Natural killer cell treated with Interleukin-12 subunit alpha and Interleukin-12 subunit beta and Interleukin-15 and Interleukin-18, amount 100 ng/mL, for 72 hours (primary cell): ENCODE measurements around the gene SYNE1. TPM values are rescaled to one million over a fixed set of nuclear protein-coding genes. Genes with fewer than 3 reads are reported as not detected.
"Not testable (repeated sequence)": the region's sequence is repeated elsewhere in the genome, so short reads cannot be mapped to it uniquely, and the experiment has no call there.

Experiments
- ATAC-seq, 2 donors: fragments of 150-1000 bp; cut with Tn5 transposase in 1 of 2; sonication (Bioruptor Pico), chemical (Tn5 transposase) in 1 of 2; 2 replicates each; pipeline ENCODE4 v1.10.0; 2021
- DNase-seq: peaks from one replicate; pipeline ENCODE4 v3.0.0; 2022; ENCODE audit warnings: low spot score
- H3K27ac Mint-ChIP-seq, 2 donors: 1 replicate in 1 of 2; 2 replicates in 1 of 2; pipeline ENCODE4 v1.8.0; 2022; ENCODE audit warnings: mixed read lengths in 2 of 2, mild to moderate bottlenecking in 1 of 2, moderate library complexity in 1 of 2
- H3K27me3 Mint-ChIP-seq, 2 donors: 1 replicate in 1 of 2; 2 replicates in 1 of 2; pipeline ENCODE4 v1.8.0; 2022; ENCODE audit warnings: mixed read lengths in 2 of 2
- H3K36me3 Mint-ChIP-seq: one replicate; pipeline ENCODE4 v1.8.0; 2022; ENCODE audit warnings: mixed read lengths
- H3K4me1 Mint-ChIP-seq, 2 donors: 1 replicate in 1 of 2; 2 replicates in 1 of 2; pipeline ENCODE4 v1.8.0; 2022; ENCODE audit warnings: low read depth in 2 of 2, mixed read lengths in 2 of 2, mild to moderate bottlenecking in 1 of 2
- H3K4me3 Mint-ChIP-seq: one replicate; pipeline ENCODE4 v1.8.0; 2022; ENCODE audit warnings: mixed read lengths
- H3K9me3 Mint-ChIP-seq: 2 replicates; pipeline ENCODE4 v1.8.0; 2022; ENCODE audit warnings: mixed read lengths
- total RNA-seq, 2 donors: library from RNA; stranded (reverse); gene quantifications; one replicate each; pipeline ENCODE4 v1.2.3, GENCODE V29; 2022

The SYNE1 gene
- total RNA-seq, 2 donors from 2014 or later = 30.6 to 61.2 TPM

DNA sequence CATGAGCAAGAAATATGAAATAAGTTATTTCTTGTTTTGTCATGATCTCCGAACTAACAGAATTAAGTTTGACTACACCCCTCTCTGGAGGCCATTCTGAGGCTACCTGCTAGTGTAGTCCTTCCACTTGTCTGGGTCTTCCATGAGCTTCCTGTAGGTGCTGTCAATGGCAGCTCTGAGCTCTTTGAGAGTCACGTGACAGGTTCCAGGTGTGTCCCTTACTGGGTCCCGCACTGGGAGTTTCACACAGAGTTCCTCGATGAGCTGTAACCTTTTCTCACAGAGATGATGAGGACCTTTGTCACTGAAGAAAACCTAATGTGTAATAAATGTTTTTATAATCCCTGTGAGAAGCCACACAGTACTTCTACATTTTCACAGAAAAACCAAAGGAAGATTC lies 186.6 kb downstream of the SYNE1 start:
- Mint-ChIP-seq H3K4me3 (no peak overlapping the region), H3K27me3 (no peaks in the 10 kb centered on the region), H3K36me3 (peaks cover 6% of the 10 kb centered on the region)

GRCh38 chr6:152441902-152442301 lies 195.3 kb downstream of the SYNE1 start:
- peaks cover 5% of the 10 kb centered on the region for H3K36me3 Mint-ChIP-seq
- H3K27me3 Mint-ChIP-seq = no peaks in the 10 kb centered on the region
- no peaks in the 10 kb centered on the region for H3K9me3 Mint-ChIP-seq
- H3K27ac Mint-ChIP-seq = no peak overlapping the region
- DNase-seq (no peak), ATAC-seq (no peak)
- no peaks in the 10 kb centered on the region for H3K4me1 Mint-ChIP-seq
- no peak overlapping the region for H3K4me3 Mint-ChIP-seq

More for the DNA sequence above, 186.6 kb downstream of the SYNE1 start:
- DNase-seq = no peak
- H3K9me3 Mint-ChIP-seq = no peaks in the 10 kb centered on the region
- ATAC-seq = no peak
- no peak overlapping the region for H3K27ac Mint-ChIP-seq
- no peaks in the 10 kb centered on the region for H3K4me1 Mint-ChIP-seq

GRCh38 chr6:152435816-152436215 lies 201.3 kb downstream of the SYNE1 start:
- Mint-ChIP-seq H3K9me3 (no peaks in the 10 kb centered on the region), H3K27me3 (no peaks in the 10 kb centered on the region), H3K27ac (peak overlapping the region in 1 of 2 donors; percentile 47), H3K4me1 (no peaks in the 10 kb centered on the region), H3K4me3 (no peak overlapping the region), H3K36me3 (no peaks in the 10 kb centered on the region)
- DNase-seq (no peak), ATAC-seq (no peak)

DNA sequence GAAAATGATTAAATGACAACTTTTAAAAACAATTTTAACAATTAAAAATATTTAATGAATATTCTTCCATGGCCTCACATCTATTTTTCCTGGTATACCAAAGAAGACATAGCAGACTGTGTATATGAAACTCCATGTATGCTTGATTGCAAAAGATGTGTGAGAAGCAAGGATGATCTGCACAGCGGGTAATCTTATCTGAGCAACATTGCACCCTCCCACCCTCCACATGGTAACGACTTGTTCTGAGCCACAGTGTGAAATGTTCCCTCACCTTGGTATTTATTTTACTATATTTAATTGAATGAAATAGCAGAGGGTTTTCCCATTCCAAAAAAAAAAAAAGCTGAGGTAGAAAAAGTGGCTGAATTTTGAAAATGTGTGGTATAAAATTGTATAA lies 204.4 kb downstream of the SYNE1 start:
- H3K4me3 Mint-ChIP-seq = no peak overlapping the region
- DNase-seq = no peak
- ATAC-seq = no peak
- H3K4me1 Mint-ChIP-seq = no peaks in the 10 kb centered on the region
- H3K9me3 Mint-ChIP-seq = no peaks in the 10 kb centered on the region
- no peaks in the 10 kb centered on the region for H3K36me3 Mint-ChIP-seq
- H3K27ac Mint-ChIP-seq = no peak overlapping the region
- no peaks in the 10 kb centered on the region for H3K27me3 Mint-ChIP-seq

- no peak for DNase-seq
- ATAC-seq = no peak
- H3K9me3 Mint-ChIP-seq = no peaks in the 10 kb centered on the region
- no peaks in the 10 kb centered on the region for H3K27me3 Mint-ChIP-seq
- peaks cover 0 to 6% of the 10 kb centered on the region in 2 donors for H3K4me1 Mint-ChIP-seq
- H3K4me3 Mint-ChIP-seq = no peak overlapping the region
- H3K27ac Mint-ChIP-seq = no peak overlapping the region
- no peaks in the 10 kb centered on the region for H3K36me3 Mint-ChIP-seq
Measured at GRCh38 chr6:152428126-152428525, 209.0 kb downstream of the SYNE1 start.

DNA sequence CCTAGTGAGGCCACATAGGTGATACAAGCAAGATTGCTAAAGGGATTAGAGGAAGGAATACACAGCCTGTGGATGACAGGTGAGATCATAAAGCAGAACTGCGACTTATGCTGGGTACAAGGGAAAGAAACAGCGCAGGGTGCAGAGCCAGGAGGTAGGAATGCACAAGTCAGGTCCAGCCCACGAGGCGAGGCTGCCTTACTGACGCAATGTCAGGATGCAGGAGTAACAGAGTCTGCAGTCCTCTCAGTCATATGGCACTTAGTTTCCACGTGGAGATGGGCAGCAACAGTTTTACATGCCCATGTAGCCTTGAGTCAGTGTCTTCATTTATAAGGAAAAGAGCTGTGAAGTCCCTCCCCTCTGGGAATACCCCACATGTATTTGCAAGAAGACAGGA lies 210.9 kb downstream of the SYNE1 start:
- Mint-ChIP-seq H3K9me3 (no peaks in the 10 kb centered on the region), H3K4me3 (no peak overlapping the region), H3K27me3 (no peaks in the 10 kb centered on the region), H3K36me3 (peaks cover under 1% of the 10 kb centered on the region), H3K4me1 (peaks cover 0 to 6% of the 10 kb centered on the region in 2 donors), H3K27ac (no peak overlapping the region)
- no peak for DNase-seq
- ATAC-seq = no peak

GRCh38 chr6:152423216-152424103 lies 213.7 kb downstream of the SYNE1 start:
- Mint-ChIP-seq H3K36me3 (peaks cover 4% of the 10 kb centered on the region), H3K27ac (peak overlapping the region in 1 of 2 donors; percentile 2), H3K4me3 (no peak overlapping the region), H3K27me3 (no peaks in the 10 kb centered on the region), H3K9me3 (no peaks in the 10 kb centered on the region), H3K4me1 (peaks cover 0 to 6% of the 10 kb centered on the region in 2 donors)
- ATAC-seq (no peak), DNase-seq (no peak)

DNA sequence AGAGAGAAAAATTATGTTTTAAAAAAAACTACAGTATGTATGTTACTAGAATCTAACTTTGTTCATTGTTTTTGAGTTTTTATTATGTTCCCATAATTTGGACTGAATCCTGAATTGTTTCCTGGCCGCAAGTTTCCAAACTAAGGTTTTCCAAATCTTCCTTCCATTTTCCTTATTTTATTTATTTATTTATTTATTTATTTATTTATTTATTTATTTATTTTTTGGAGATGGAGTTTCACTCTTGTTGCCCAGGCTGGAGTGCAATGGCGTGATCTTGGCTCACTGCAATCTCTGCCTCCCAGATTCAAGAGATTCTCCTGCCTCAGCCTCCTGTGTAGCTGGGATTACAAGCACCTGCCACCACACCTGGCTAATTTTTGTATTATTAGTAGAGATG lies 215.7 kb downstream of the SYNE1 start:
- not testable (repeated sequence) for H3K4me3 Mint-ChIP-seq, ATAC-seq, H3K27me3 Mint-ChIP-seq, H3K4me1 Mint-ChIP-seq, H3K36me3 Mint-ChIP-seq, H3K9me3 Mint-ChIP-seq, DNase-seq, H3K27ac Mint-ChIP-seq

GRCh38 chr6:152420696-152421095 lies 216.5 kb downstream of the SYNE1 start:
- no peak for ATAC-seq
- Mint-ChIP-seq H3K4me1 (peaks cover 0 to 6% of the 10 kb centered on the region in 2 donors), H3K36me3 (peaks cover 4% of the 10 kb centered on the region), H3K27ac (no peak overlapping the region), H3K4me3 (no peak overlapping the region), H3K27me3 (no peaks in the 10 kb centered on the region), H3K9me3 (no peaks in the 10 kb centered on the region)
- DNase-seq = no peak

DNA sequence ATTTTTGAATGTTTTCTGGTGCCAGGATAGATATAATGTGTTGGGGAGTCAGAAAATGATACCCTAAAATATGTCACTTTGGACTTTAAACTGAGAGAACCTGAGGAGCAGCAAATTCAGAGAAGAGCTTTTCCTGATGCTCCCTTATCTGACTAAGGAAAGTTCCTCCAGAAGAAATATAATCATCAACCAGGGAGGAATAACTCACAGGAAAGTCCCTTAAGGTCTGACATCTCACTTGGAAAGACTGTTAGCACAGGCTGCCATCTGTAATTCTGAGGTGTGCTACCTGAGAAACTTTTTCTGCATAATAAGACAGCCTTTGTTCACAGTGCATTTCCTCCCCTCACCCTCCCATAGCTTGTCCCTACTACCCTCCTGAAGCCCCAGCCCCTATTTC lies 218.6 kb downstream of the SYNE1 start:
- no peak for ATAC-seq
- Mint-ChIP-seq H3K9me3 (no peaks in the 10 kb centered on the region), H3K27me3 (no peaks in the 10 kb centered on the region), H3K4me3 (no peak overlapping the region), H3K36me3 (peaks cover 4% of the 10 kb centered on the region), H3K27ac (no peak overlapping the region), H3K4me1 (peaks cover 7% of the 10 kb centered on the region in 2 donors)
- DNase-seq = no peak

- H3K27ac Mint-ChIP-seq = no peak overlapping the region
- H3K36me3 Mint-ChIP-seq = peaks cover 4% of the 10 kb centered on the region
- ATAC-seq (no peak), DNase-seq (no peak)
- H3K4me3 Mint-ChIP-seq = no peak overlapping the region
- H3K9me3 Mint-ChIP-seq = no peaks in the 10 kb centered on the region
- H3K4me1 Mint-ChIP-seq = peaks cover 4 to 7% of the 10 kb centered on the region in 2 donors
- no peaks in the 10 kb centered on the region for H3K27me3 Mint-ChIP-seq
Measured at GRCh38 chr6:152416652-152417051, 220.5 kb downstream of the SYNE1 start.

GRCh38 chr6:152404936-152405595 lies 232.1 kb downstream of the SYNE1 start:
- ATAC-seq = no peak
- H3K27ac Mint-ChIP-seq = no peak overlapping the region
- peaks cover 4% of the 10 kb centered on the region for H3K36me3 Mint-ChIP-seq
- no peaks in the 10 kb centered on the region for H3K4me1 Mint-ChIP-seq
- no peaks in the 10 kb centered on the region for H3K9me3 Mint-ChIP-seq
- DNase-seq = no peak
- no peaks in the 10 kb centered on the region for H3K27me3 Mint-ChIP-seq
- H3K4me3 Mint-ChIP-seq = no peak overlapping the region

DNA sequence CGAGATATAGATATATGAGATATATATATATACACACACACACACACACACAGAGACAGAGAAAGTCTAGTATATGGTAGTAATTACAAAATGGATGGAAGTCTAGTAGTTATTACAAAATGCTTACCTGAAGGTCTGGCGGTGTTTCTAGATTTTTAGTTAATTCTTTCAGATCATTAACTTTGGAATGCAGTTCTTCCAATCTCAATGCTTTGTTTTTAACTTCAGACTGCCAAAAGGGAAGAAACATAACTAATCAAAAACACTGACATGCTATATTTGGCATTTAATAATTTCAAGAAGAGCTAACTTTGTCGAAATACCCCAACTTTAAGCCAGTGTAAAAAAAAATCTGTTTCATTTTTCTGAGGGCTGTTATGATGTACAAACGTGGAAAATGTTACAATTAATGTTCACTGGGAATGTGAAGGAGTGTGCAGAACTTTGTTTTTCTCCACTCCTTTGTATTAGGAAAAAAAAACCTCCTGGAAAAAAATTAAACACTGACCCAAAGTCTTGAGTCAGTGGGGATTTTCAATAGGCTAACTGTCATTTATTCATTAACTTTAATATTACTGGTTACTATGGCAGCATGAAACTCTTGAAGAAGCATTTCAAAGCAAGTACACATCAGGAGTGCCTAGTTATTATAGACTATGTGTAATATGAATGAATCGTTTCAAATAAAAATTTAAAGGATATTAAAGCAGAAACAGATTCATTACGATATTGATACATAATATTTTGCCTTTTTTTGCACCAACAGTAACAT lies 232.9 kb downstream of the SYNE1 start:
- Mint-ChIP-seq H3K4me3 (no peak overlapping the region), H3K27me3 (no peaks in the 10 kb centered on the region), H3K27ac (no peak overlapping the region), H3K4me1 (no peaks in the 10 kb centered on the region), H3K9me3 (no peaks in the 10 kb centered on the region), H3K36me3 (peaks cover 4% of the 10 kb centered on the region)
- DNase-seq (no peak), ATAC-seq (no peak)

GRCh38 chr6:152402791-152403190 lies 234.4 kb downstream of the SYNE1 start:
- Mint-ChIP-seq H3K4me3 (no peak overlapping the region), H3K9me3 (no peaks in the 10 kb centered on the region), H3K36me3 (peaks cover 4% of the 10 kb centered on the region), H3K27me3 (no peaks in the 10 kb centered on the region), H3K27ac (no peak overlapping the region), H3K4me1 (no peaks in the 10 kb centered on the region)
- DNase-seq (no peak), ATAC-seq (no peak)
